GM21786 (cell line): ENCODE data around the gene DAB1.

Experiments
- ATAC-seq: cut with Tn5 transposase; IDR thresholded peaks from one replicate; pipeline ENCODE4 v1.9.1; 2021; ENCODE audit not compliant: unreplicated experiment

DAB1 gene

DNA sequence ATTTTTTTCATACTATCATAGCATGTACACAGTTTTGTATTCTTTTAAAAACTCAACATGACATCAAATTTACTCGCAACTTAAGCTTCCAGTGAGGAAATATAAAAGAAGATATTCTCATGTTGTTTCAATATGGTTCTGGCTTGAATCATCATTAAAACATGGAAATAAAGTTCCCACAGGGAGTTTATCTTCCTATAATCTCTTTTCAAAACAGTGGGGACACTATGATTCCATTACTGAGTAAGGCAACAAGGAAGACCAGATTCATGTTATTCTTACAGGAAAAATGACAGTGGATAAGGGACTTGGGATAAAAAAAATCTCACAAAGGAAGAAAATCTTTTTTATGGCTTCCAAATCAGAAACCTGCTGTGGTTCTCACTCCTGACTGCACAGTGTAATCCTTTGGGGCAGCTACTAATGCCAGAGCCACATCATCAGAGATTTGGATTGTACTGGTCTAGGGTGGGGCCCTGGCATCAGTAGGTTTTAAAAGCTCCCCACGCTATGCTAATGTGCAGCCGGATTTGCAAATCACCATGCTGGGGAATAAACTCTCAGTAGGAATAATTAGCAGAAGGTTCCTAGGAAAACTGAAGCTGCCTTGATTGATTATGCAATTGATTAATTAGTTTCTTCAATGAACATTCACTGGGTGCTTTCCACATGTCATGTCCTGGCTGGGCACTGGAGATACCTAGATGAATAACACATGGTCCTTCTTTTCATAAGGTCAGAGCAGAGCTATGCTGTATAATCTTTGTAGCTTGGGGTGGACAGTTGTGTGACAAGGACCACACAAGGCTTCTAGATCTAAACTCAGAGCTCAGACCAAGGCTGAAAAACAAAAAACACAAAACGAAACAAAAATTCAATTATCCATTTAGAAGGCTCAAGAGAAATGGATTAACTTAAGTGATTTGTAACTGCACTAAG lies 386.9 kb downstream of the DAB1 start:
- no peak for ATAC-seq

DNA sequence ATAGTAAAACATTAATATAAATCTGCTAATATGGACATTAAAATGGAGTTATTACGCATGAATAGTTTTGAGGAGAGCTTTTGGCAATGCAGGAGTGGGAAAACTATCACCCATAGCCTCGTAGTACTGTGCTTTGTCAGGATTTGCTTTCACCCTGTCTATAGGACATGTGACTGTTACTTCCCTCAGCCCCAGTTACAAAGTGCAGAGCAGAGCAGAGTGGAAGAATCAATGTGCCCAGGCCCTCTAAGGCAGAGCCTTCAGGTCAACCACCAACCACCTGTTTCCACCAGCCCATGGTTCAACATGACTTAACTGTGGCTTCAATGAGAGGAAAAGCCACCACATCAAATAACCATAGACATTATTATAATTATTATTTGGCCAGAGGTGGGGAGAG lies 389.1 kb downstream of the DAB1 start:
- ATAC-seq, result no peak

DNA sequence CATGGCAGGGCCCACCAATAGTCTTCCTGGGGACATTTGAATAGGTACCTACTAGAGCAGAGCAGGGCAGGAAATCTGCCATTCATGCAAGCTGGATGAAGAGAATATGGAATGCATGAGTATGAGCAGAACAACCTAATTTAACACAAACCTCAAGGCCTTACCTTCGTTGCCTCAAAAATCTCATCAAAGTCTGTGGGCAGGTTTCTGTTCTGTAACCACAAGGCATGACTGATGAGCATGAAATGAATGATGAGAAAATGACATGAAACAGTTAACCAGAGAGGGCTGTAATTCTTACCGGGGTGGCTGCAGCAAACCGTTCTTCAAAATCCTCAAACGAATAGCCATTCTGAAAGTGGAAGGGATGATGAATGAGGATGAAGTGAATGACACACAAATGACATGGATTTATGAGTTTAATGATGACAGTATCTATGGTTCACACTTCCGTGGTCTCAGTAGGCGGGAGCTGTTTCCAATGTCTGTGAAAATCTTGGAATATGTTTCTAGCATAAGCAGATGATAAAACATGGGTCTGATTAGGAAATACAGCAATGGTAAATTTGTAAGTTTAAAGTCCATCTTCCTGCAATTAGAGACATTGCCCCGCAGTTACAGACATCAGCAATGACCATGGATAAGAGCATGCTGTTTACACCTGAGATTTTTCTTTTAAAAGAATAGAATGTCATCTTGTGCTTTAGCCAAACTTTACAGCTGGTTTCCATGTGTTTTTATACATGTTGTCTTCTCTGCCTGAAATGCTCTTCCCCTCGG lies 390.4 kb downstream of the DAB1 start:
- no peak for ATAC-seq

DNA sequence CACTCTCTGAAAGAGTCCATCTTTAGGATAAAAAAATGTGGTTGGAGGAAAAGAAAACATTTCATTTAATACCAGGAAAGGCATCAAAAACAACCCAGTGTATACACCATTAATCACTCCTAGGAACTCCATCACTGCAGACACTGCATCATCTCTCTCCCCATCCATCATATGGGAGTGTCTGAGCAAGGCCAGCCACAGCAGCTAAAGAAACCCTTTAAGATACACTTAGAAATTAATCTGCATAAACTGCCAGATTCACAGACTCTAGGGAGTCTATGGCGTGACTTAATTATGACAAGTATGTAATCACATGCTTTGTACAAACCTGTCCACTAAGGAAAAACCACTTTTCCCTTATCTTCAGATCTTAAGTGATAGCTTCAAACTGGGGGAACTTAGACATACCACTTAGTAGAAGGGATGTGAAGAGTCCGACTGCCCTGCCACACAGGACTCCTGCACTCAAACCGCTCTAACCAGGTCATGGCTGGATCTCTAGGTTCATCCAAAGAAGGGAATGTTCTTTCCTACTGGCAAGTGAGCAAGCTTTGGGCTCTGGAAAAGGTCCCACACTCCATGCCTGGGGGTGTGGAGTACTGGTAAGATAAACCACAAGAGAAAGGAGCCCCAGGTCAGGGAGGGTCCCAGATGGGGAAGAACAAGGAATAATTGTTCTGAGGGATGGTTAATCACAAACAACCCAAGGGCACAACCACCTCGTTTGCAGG lies 397.1 kb downstream of the DAB1 start:
- ATAC-seq, result no peak

DNA sequence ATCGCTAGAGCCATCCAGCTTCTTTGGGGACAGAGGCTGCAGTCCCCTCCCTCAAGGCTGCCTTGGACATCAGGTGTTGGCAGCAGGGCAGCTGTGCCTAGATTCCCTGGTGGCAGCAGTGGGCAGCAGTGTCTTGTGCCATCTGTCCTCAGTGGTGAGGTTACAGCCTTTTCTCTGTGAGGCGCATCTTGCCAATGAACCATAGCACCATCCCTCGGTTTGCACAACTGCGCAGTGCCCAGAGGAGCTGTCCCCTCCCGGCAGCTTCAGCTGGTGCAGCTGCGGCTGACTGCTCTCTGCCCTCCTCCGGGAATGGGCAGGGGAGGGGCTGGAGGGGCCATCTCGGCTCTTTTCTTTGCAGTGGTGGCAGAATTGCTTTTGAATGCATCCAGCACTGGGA lies 399.0 kb downstream of the DAB1 start:
- ATAC-seq, result no peak

DNA sequence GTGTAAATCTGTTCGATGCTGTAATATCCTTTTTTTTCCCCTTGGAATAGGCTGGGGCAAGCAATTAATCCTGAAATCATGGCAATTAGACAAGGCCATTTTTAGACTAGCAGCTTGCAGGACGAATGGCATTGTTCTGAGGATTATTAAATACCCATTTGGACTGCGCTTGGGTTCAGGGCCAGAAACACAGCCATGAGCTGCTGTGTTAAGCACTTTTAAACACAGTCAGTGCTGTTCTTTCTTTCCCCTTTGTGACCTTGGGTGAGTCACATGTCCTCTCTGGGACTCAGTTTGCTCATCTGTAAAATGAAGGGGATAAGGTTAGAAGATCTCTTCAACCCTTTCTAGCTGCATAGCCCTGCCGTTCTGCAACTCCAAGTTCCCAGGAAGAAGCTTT lies 399.4 kb downstream of the DAB1 start:
- no peak for ATAC-seq

DNA sequence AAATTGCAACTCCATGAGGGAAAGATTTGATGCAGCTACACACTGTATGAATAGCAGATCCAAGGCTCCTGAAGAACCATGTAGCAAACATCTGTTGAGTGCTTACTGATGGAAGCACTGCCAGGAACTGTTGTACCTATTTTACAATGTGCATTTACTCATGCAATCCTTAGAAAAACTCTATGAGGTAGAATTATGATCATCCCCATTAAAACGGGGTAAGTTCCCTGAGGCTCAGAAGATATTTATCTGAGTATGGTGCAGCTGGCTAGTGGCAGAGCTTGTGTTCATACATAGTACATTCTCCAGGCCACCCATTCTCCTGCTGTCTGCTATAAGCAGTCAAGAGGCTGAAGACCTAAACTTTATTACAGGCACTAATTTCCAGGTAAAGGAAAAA lies 403.6 kb downstream of the DAB1 start:
- no peak for ATAC-seq

DNA sequence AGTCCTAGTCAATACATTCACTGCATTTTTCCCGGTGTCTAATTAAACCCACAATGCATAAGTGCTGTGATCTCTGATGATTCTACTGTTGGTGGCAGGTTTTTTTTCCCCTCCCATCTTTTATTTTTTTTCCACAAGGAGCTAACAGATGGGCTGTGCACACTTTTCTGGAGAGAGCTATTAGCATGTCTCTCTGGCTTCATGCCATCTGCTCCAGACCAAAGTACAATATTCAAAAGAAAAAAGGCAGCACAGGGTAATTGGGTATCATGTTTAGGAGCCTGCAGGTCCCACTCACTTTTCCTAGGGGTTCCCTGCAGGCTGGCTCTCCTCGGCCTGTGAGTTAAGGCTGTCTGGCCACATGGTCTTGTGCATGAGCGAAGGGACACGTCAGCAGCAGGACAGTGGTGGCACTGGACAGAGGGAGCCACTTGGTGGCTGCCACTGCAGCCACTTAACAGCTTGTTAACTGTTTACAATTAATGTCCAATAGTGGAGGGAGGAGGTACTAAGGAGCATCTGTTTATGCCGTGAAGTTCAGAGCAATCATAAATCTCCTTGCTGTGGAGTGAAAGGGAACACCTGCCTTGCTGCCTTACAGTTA lies 404.5 kb downstream of the DAB1 start:
- ATAC-seq, result no peak

DNA sequence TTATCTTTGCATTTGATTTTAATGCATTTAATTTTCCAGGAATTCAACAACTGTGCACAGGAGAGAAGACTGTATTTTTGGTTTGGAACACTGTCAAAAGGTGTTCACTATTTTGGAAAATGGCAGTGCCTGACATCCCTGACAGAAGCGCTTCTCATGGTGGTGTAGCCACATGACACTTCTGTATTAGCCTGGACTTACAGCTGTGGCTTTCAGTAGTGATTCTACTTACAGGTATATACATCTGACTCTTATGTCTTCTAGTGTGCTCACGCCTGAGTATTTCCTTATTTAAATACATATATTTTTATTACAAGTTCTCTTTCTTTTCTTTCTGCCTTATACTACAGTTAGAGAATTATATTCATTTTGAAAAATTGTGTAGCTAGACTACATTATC lies 405.7 kb downstream of the DAB1 start:
- no peak for ATAC-seq

DNA sequence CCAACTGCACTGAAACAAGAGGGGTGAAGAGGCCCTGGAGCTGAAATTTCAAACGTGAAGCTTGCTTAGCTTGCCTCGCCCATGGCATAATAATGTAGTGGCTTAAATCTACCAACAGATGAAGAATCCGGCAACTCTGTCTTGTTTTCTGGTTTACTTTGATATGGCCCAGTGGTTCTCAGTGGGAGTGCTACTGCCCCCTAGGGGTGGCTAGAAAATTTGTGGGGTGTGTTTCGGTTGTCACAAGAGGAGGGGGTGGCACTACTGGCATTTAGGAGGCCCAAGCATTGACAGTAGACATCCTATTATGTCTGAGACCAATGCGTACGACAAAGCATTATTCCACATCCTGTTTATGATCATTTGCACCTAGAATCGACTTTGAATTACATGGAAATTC lies 406.1 kb downstream of the DAB1 start:
- no peak for ATAC-seq

DNA sequence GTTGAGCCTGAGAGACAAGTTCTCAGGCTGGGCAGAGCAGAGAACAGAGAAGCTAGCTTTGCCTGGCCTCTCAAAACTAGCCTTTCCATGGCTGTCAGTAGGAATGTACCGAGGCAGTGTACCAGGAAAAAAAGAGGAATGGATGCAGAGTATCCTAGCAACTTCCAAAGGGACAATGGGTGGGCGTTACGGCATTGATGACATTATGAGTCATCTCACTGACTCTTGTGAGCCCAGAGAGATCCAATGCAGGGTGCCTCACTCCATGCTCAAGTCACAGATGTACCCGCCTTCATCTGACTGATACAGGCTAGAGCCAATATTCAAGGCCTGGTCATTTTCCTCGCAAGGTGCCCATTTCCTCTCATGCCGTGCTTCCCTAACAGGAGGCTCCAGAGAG lies 406.7 kb downstream of the DAB1 start:
- no peak for ATAC-seq

DNA sequence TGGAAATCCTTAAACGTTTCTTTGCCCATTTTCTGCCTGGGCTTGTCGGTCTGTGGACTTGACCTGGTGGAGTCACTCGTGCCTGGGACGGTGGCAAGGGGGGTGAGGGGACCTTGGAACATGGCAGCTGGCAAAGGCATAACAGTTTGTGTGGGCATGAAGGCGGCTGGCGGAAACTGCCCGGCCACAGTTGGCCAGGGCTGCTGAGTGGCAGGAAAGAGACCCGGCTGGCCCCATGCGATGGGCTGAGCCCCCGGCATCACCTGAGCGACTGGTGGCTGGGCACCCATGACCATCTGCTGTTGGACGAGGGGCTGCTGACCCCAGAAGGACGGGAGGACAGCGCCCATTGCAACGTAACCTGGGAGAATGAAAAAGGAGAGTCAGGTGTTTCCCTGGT lies 408.8 kb downstream of the DAB1 start:
- no peak for ATAC-seq

DNA sequence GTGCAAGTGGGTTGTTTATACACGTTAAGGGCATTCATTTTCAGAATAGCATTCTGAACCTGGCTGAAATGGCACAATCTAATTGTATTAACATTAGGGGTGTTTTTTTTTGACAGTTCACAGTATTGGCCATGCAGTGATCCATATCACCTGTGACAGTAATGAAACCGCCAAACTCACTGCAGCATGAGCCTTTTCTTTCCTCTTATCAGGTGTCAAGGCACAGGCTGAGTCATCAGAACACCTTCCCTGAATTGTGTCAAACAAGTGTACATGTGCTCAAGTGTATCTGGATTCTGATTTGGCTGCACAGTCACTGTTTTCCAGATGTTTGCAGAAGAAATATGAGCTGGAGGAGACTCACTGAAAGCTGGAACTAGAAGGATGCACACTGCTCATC lies 410.3 kb downstream of the DAB1 start:
- ATAC-seq, result no peak

DNA sequence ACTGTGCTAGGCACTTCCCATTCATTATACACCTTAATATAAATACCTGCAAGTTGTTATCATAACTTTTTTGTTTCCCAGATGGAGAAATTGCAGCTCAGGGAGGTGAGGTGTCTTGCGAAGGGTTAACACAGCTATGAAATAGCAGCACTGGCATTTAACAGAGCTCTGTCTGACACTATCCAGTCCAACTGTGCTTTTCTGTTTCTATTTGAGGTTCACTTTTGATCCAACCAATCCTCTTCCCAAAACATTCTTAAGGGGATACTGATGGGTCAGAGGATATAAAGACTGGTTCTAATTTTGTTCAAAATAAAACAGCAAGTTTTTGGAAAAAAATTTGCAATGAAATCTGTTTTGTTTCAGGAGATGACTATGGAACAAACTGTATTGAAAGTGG lies 411.5 kb downstream of the DAB1 start:
- no peak for ATAC-seq

DNA sequence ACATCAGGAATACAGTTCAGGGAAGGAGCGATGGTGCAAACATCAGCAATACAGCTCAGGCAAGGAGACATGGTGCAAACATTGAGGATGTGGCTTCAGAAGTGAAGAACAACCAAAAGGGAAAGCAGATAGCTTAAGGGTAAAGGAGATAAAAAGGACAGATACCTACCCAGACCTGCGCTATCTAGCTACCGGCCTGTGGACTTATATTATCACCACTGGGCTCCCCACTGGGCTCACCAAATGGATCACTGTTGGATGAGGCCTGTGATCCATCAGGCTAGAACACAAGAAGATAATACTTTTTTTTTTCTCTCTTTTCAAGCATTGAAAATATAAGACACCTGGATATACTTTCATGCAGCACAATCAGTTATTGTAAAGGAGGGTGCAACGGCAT lies 413.3 kb downstream of the DAB1 start:
- ATAC-seq, result no peak

DNA sequence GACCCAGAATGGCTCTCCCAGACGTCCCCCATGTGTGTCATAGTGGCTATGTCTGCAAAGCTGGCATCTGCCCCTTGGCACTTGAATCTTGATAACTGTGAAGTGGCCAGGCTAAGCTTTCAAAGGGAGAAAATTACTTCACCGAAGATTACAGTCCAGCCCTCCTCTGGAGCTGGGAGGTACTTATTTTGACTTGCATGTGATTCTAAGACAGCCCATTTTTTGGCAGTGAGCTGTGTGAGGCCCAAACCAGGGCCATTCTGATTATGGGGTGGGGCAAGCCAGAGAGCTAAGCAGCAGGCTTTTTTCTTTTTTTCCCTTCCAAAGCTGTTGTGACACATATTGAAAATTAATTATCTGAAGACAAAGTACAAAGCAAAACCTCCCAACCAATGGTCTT lies 415.9 kb downstream of the DAB1 start:
- ATAC-seq, result no peak

DNA sequence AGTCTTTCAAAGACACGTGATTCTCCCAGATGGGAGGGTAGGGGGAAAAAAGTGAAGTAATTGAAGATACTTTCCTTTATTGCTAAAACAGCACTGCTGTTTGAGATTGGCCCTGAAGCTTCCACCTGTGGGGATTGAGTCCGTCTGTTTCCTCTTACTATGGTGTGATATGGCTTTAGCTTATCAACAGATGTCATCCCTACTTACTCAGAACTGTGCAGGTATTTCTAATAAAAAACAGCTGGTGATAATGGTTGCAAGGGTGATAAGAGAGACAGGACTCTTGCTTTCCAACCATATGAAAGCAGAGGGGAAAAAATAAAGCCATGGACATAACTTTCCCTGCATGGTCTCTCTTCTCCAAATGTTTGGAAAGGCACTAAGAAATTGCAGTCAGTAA lies 416.4 kb downstream of the DAB1 start:
- ATAC-seq, result no peak

DNA sequence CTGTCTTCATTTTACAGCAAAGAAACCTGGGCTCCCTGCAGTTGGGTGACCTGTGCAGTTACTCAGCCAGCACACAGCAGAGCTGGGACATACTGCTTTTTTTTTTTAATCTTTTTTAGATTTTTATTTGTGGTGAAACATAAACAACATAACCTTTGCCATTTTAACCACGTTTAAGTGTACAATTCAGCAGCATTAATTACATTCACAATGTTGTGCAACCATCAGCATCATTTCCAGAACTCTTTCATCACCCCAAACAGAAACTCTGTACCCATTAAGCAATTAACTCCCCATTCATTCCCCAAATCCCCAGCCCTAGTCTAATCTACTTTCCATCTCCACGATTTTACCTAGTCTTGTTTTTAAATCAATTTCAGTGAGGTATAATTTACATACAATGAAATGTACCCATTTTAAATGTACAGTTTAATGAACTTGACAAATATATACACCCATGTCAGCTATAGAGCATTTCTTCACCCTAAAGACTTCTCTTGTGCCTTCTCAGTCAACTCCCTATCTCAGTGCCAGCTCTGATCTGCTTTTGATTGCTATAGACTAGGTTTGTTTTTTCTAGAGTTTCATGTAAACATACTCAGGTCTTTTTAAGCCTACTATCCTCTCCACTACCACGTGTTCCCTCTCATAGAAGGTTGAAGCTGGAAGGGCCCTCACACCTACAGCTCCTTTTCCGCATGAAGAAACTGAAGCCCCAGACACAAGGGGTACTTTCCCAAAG lies 420.3 kb downstream of the DAB1 start:
- no peak for ATAC-seq

DNA sequence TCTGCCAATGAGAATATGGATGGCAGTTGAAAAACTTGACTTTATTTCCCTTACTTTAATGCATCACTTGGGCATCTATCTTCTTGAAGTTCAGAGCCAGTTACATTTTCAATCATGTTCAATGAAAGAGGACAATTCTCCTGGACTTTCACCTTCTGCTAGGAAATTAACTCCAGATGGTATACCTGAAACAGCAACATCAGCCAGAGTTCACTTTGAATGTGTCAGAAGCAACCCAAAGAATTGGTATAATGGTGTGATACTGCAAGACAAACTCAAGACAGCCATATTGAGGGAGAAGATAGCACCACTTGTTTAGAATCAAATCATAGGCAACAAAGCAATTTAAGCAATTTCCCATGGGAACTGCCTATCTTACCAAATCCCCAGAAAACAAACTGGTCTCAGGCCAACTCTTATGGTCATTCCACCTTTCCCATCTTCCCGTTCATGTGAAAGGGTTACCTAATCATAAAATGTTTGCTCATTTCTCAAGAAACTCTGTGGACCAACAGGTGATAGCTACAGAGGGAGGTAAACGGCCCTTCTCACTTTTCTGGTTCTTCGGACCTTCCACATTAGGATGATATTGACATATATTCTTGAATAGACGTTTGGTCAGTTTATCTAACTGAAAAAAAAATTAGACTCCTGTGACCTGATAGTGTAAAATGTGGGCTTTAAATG lies 428.3 kb downstream of the DAB1 start:
- no peak for ATAC-seq

DNA sequence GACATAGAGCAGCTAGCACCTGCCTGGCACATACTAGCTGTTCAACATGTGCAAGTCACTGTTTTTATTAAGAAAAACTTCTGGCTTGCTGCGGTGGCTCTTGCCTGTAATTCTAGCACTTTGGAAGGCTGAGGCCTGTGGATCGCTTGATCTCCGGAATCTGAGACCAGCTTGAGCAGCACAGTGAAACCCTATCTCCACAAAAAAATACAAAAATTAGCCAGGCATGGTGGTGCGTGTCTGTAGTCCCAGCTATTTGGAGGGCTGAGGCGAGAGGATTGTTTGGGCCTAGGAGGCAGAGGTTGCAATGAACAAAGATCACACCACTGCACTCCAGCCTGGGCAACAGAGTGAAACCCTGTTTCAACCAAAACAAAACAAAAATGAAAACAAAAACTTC lies 430.4 kb downstream of the DAB1 start:
- no peak for ATAC-seq
